HG03460 (cell line): ENCODE results near the gene CBFA2T3.
"Not testable (repeated sequence)": the region's sequence is repeated elsewhere in the genome, so short reads cannot be mapped to it uniquely, and the experiment has no call there.

ENCODE experiments used
- ATAC-seq: cut with Tn5 transposase; IDR thresholded peaks from one replicate; pipeline ENCODE4 v1.9.1; 2021; ENCODE audit not compliant: unreplicated experiment

CBFA2T3 gene

DNA sequence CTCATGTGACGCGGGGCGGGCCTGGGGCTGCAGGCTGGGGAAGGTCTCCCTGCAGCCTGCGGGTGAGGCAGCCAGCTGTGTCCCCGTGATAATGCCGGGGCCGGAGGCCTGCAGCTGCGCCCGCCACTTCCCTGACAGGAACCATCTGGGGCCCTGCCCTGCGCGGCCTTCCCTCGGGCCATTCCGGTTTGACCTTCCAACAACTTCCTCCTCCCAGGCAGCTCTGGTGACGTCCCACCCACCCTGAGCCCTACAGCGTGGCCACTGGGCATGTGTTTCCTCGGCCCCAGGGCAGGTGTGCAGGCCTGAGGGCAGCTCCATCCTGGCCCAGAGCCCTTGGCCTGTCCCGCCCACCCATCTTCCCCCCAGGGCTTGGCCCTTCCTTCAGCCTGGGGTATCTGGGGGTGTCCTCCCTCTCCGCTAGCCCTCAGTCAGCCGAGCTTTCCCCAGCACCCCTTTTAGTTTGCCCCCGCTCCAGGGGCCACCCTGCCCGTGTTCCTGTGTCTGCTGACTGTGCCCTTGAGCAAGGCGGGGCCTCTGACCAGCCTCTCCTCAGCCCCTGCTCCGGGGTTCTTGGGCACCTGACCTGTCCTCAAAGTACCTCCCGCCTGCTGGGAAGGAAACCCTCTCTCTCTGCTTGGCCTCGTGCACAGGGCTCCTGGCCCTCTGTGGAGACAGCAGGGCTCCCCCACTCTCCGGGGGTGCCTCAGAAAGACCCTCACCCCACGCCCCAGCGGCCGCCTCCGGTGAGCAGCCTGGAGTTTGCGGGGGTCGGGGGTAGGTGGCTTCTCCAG lies at the start of gene CBFA2T3:
Gene CBFA2T3 (minus strand): TSS at position 190 of the 794 bp plus-strand sequence. CDS start 400 bp downstream, outside the sequence.
- ATAC-seq: no peak

- no peak for ATAC-seq
These were observed 49.2 kb upstream of the CBFA2T3 start for GRCh38 chr16:89026121-89026612.

DNA sequence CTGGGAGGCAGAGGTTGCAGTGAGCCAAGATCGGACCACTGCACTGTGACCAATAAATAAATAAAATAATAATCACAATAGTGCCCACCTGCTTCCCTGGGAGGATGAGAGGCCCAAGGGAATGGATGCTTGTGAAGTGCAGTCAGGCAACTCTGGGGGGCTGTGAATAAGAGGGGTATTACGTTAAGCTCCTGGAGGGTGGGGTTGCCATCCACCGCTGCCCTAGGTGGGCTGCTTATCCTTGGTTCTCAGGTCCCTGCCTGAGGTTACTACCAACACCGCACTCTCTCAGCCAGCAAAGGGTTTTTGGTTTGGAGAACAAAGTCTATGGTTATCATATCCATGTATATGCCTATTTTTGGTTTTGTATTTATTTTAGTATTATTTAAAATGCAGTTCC lies 48.6 kb upstream of the CBFA2T3 start:
- no peak for ATAC-seq

DNA sequence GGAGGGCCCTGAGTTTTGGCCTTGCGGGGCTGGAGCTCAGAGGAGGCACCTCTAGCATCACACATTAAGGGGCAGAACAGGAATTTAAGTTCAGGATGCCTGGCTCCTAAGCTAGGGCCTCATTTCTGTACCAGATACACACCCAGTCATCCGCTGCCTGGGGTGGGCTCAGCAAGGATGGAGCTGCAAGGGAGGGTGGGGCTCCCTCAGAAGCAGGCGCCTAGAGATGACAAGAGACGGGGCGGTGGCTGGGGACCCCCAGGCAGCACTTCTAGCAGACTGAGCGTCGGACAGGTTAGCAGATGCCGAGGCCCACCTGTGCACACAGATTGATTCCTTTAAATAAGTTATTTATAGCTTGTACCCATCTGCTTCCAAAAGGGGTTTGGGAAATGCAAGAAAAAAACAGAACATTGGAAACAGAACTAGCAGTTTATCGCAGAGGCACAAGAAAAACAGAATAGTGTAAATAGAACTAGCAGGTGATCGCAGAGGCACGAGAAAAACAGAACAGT lies 47.6 kb upstream of the CBFA2T3 start:
- ATAC-seq: no peak

DNA sequence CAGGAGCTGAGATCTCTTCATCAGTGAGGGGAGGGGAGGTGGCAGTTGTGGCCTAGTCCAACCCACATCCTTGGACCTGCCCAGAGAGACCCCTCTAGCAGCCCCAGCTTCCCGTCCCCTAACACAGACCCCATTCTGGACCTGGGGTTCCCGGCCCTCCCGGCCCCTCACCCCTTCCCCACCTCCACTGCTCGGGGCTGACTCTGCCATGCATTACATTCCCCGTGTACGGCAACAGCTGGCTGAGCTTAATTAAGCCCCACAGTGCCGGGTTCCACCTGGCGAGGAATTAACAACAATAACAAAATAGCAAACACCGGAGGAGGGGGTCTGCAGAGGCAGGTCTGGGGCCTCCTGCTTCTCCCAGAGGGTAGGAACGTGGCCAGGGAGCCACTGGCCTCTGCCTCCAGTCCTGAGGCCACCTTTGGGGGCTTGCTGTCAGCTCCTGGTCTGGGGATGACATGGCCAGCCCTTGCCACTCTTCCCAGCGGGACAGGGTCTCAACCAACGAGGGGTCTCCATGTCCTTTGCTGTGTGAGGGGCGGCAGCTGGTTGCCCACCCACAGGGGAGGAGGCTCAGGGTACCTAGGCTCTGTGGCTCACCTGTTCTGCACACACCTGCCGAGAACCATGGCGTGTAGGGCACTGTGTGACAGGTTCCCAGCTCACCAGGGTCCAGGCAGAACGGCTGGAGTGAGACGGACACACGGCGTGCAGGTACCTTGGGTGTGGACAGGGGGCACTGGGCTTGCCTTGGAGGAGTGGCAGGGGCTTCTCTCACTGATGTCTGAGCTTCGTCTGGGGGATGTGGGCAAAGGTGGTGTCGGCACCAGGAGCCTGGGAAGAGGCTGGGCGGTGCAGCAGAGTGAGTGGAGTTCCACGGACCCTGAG lies 46.9 kb upstream of the CBFA2T3 start:
- ATAC-seq: no peak

GRCh38 chr16:89023151-89023551 lies 46.1 kb upstream of the CBFA2T3 start:
- ATAC-seq: no peak

GRCh38 chr16:89022051-89022836 lies 45.2 kb upstream of the CBFA2T3 start:
- no peak for ATAC-seq

DNA sequence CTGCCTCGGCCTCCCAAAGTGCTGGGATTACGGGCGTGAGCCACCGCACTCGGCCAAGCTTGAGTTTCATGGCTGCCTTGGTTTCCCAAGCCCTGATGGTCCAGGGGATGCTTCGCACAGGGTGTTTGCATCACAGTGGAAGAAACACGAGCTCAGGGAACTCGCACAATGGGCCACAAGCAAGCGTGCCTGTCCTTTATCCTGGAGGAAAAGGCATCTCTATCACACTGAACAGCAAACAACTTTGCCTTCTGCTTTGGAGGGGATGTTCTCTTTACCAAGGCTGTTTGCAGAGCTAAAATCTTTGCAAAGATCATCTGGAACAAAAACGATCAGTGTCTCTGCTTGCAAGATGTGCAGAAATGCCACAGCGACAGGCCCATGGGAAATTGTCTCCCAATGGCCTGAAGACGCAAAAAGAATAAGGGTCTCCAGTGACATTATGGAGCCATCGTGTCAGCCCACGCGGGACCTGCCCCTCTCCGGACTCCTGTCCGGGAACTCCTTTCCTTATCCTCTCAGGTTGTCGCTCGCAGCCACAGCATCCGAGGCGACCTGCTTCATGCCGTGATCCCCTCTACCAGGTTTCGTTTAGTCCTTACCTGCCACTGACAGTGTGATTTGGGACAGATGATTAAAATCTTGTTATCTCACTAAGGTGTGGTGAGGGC lies 44.1 kb upstream of the CBFA2T3 start:
- ATAC-seq: no peak

- ATAC-seq: no peak
These were observed 43.3 kb upstream of the CBFA2T3 start for GRCh38 chr16:89020068-89020924.

DNA sequence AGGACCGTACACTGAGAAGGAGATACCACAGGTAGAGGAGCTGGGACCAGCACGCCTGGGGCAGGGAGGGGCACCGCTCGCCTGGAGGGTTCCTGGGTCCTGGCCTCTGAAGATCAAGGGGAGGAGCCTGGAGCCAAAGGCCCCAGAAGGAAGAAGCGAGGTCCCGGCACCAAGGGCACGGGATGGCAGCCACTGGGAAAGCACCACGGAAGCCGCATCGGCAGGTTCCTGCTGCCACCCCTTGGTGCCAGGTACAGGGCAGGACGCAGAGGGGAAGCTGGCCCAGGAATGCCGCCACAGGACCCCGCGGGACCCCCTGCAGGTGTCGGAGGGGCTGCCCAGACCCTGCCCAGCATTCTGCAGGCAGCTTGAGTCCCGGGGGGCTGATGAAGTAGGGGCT lies 42.5 kb upstream of the CBFA2T3 start:
- no peak for ATAC-seq

DNA sequence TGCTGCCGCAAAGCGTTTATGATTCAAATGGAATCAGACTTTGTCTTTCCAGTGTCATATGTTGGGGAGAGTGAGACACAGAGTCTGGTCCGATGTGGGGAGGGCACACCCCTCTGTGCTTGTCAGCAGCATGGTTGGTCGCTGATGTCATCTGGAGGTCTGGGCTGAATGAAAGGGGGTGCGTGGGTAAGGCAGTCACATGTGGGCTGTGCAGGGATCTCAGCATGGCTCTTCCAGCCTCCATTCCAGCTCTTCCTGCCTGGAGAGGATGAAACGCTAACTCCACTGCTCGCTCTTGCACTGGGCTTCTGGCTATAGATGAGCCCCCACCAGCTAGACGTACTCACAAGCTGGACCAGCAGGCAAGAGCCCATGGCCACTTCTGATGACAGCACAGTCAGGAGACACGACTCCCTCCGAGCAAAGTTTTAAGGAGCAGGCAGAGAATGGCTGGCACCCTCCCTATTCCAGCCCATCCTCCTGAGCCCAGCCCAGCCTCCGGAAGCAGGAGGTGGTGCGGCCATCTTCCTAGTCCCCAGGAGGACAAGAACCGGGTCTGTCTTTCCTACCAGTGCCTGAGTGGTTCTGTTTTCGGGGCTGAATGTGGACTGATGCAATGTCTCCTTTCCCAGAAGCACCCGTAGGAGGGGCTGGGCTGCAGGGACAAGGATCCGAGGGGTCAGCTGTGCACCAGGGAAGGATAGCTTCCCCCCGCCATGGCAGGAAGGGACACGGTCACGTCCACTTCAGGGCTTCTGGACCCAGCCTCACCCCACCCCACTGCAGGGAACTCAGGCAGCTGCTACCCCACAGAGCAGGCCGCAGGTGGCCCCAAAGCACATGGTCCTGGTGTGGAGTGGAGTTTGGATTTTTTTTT lies 41.5 kb upstream of the CBFA2T3 start:
- no peak for ATAC-seq

DNA sequence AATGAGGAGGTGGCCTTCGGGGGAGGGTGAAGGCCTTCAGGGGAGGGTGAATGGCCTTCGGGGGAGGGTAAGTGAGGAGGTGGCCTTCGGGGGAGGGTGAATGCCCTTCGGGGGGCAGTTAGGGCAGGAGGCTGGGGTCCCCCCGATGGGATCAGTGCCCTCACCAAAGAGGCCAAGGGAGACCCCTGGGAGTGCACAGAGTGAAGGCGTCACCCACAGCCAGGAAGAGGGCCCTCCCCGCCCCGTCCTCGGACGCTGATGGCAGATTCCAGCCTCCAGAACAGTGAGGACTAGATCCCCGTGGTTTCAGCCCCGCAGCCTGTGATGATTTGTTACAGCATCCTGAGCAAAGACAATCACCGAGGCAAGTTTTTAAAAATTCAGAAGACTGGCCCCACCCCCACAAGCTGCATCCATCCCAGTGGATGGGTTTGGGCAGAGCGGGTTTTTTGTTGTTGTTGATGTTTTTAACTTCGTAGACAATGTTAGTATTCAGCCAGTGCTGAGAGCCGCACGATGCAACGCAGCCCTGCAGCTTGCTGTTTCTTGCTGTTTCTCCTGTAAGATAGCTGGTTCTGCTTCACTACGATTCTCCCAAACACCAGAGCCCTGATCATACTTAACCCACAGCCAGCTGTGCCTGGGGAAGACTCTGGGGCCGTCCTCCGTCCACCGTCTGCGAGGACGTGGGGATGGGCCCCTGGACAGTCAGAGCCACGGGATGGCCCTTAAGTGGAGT lies 40.7 kb upstream of the CBFA2T3 start:
- ATAC-seq: no peak

DNA sequence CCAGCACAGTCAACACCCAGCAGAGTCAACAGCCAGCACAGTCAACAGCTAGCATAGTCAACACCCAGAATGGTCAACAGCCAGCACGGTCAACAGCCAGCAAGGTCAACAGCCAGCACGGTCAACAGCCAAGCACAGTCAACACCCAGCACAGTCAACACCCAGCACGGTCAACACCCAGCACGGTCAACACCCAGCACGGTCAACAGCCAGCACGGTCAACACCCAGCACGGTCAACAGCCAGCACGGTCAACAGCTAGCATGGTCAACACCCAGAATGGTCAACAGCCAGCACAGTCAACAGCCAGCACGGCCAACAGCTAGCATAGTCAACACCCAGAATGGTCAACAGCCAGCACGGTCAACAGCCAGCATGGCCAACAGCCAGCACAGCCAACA lies 39.6 kb upstream of the CBFA2T3 start:
- ATAC-seq: not testable (repeated sequence)

DNA sequence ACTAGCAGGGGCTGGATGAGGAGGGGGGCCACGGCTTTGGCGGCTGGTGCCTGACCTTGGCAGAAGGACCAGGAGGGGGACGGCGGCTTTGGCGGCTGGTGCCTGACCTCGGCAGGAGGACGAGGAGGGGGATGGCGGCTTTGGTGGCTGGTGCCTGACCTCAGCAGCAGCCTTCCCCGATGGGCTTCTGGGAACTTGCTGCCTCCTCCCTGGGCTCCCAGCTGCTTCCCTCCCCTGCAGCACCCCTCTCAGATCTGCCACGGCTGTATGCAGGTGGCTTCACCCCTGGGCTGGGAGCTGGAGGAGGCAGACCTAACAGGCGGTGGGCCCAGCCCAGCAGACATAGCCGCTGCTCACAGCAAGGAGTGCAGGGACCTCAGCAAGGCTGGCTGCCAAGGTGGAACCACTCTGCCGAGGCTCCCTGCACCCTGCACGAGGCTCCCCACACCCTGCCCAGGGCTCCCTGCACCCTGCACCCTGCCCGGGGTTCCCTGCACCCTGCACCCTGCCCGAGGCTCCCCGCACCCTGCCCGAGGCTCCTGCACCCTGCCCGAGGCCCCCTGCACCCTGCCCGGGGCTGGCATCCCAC lies 38.4 kb upstream of the CBFA2T3 start:
- no peak for ATAC-seq

GRCh38 chr16:89014403-89015230 lies 37.6 kb upstream of the CBFA2T3 start:
- no peak for ATAC-seq

DNA sequence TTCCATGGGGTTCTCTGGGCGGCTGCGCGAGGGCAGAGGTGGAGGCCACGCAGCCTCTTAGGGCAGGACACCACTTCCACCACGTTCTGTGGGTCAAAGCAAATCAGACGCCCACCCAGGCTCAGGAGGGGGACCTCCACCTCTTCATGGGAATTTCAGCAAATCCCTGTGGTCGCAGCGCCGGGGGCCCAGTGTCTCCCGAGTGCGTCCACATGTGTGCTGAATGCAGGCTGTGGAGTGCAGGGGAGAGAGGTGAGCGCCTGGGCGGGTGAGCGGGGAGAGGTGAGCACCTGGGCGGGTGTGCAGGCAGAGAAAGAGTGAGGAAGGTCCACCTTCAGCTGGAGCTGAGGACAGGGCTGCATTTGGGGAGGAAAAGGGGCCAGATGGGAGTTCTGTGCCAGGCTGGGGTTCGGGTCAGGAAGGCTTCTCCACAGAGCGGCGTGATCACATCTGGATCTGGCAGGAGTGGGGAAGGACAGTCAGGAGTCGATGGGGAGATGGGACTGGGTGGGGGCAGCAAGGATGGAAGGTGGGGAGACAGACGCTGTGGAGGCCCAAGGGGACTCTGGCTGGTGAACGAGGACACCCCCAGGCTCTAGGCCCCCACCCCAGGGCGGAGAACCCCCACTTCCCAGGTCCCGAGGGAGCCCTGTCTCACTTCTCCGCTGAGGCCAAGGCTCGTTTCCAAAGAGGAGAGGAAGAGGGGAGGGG lies 36.8 kb upstream of the CBFA2T3 start:
- no peak for ATAC-seq
